HEK293 (cell line): ENCODE data around the gene CRK.
"Not testable (repeated sequence)": the region's sequence is repeated elsewhere in the genome, so short reads cannot be mapped to it uniquely, and the experiment has no call there.

Experiments used
- CTCF ChIA-PET: fragments of 350-600 bp; formaldehyde crosslinking; extraction: SDS; loops from one replicate; lab custom pipeline; 2021; ENCODE audit warnings: antibody characterized with exemption; lab: Yijun Ruan, JAX
- POLR2A ChIA-PET: fragments of 300-600 bp; formaldehyde crosslinking; extraction: SDS; loops from one replicate; lab custom pipeline; 2020; ENCODE audit warnings: antibody characterized with exemption, inconsistent platforms; lab: Yijun Ruan, JAX
- H3K27ac ChIP-seq: fragments of 200-500 bp; sonication (Bioruptor generic); 2 replicates; pipeline ENCODE4 v1.5.1; 2014; ENCODE audit warnings: low read depth, low read length, control low read depth, inconsistent platforms; ENCODE audit errors: extremely low read depth
- H3K36me3 ChIP-seq, 2 experiments: fragments of 200-500 bp in 1 of 2; sonication (Bioruptor generic) in 1 of 2; 1 replicate in 1 of 2; 2 replicates in 1 of 2; pipeline ENCODE4 v1.5.1; 2014 to 2017; ENCODE audit warnings: inconsistent platforms in 2 of 2, low read length in 2 of 2; ENCODE audit not compliant: control insufficient read depth in 2 of 2, insufficient read depth in 1 of 2
- H3K4me1 ChIP-seq: fragments of 200-500 bp; sonication (Bioruptor generic); 2 replicates; pipeline ENCODE4 v1.5.1; 2014; ENCODE audit warnings: mild to moderate bottlenecking, low read length, inconsistent platforms; ENCODE audit not compliant: control insufficient read depth, insufficient read depth
- H3K4me3 ChIP-seq: 2 replicates; pipeline ENCODE4 v1.5.1; 2011; ENCODE audit warnings: low read depth, mild to moderate bottlenecking, control low read depth, low read length, moderate library complexity
- H3K9me3 ChIP-seq: fragments of 200-500 bp; sonication (Bioruptor generic); 2 replicates; pipeline ENCODE4 v1.5.1; 2014; ENCODE audit warnings: low read depth, low read length, inconsistent platforms; ENCODE audit not compliant: control insufficient read depth, insufficient read depth
- GFI1B ChIP-seq: fragments of 450-650 bp; formaldehyde crosslinking; IDR thresholded peaks from 2 replicates; pipeline ENCODE4 v1.5.1; 2016; ENCODE audit warnings: missing biosample characterization, missing genetic modification characterization
- HOXA7 ChIP-seq: sonication (generic); formaldehyde crosslinking; IDR thresholded peaks from 2 replicates; pipeline ENCODE4 v1.8.1; 2022; ENCODE audit warnings: missing genetic modification reagents, borderline replicate concordance
- ZNF24 ChIP-seq: fragments of 450-650 bp; formaldehyde crosslinking; IDR thresholded peaks from 2 replicates; pipeline ENCODE4 v1.5.1; 2016; ENCODE audit warnings: missing biosample characterization, missing genetic modification characterization
- ZNF341 ChIP-seq: fragments of 450-650 bp; formaldehyde crosslinking; IDR thresholded peaks from 2 replicates; pipeline ENCODE4; 2016; ENCODE audit warnings: low read depth, missing biosample characterization, missing genetic modification characterization
- ZNF391 ChIP-seq: fragments of 450-650 bp; formaldehyde crosslinking; IDR thresholded peaks from 2 replicates; pipeline ENCODE4 v1.5.1; 2016; ENCODE audit warnings: low read depth, missing biosample characterization, missing genetic modification characterization, borderline replicate concordance
- ZNF394 ChIP-seq: fragments of 450-650 bp; formaldehyde crosslinking; IDR thresholded peaks from 2 replicates; pipeline ENCODE4 v1.5.1; 2016; ENCODE audit warnings: missing biosample characterization, missing genetic modification characterization, mild to moderate bottlenecking, moderate library complexity, borderline replicate concordance
- ZNF600 ChIP-seq: fragments of 450-650 bp; formaldehyde crosslinking; IDR thresholded peaks from 2 replicates; pipeline ENCODE4 v1.5.1; 2016; ENCODE audit warnings: missing biosample characterization, missing genetic modification characterization
- TF ChIP-seq, protein P1 (sequence below): fragments of 450-650 bp; formaldehyde crosslinking; IDR thresholded peaks from 2 replicates; pipeline ENCODE4 v1.5.1; 2017; ENCODE audit warnings: missing biosample characterization, mild to moderate bottlenecking, missing genetic modification characterization, moderate library complexity

The CRK gene

DNA sequence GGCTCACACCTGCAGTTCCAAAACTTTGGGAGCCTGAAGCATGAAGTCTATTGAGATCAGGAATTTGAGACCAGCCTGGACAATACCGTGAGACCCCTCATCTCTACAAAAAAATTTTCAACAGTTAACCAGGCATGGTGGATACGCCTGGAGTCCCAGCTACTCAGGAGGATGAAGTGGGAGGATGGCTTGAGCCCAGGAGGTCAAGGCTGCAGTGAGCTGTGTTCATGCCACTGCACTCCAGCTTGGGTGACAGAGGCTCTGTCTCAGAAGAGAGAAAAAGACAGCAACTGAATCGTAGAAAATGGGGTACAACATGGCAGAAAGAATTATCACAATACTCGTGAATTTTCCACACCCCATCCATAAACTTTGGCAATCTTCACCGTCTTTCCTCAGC, 3.2 kb downstream of the CRK start:
- Histone ChIP-seq H3K36me3 (peaks cover 17 to 27% of the 10 kb centered on the region in 2 experiments), H3K4me1 (peaks cover 7% of the 10 kb centered on the region), H3K27ac (no peak overlapping the region), H3K4me3 (no peak overlapping the region), H3K9me3 (no peaks in the 10 kb centered on the region)
- POLR2A ChIA-PET = interaction anchor here (1.4 kb wide), 1 partner anchor 32 kb away, joined by 4 read pairs; no protein-coding TSS in a partner anchor
- CTCF ChIA-PET = interaction anchor here (0.6 to 5.5 kb wide), 3 partner anchors 16 to 87 kb away, joined by 3 to 23 read pairs (median 4); no protein-coding TSS in a partner anchor
- no peak for TF ChIP-seq ZNF391

- H3K27ac ChIP-seq, H3K9me3 ChIP-seq, H3K4me3 ChIP-seq, H3K4me1 ChIP-seq: not testable (repeated sequence)
- CTCF ChIA-PET = interaction anchor here (1.2 kb wide), 1 partner anchor 85 kb away, joined by 3 read pairs; no protein-coding TSS in a partner anchor
- POLR2A ChIA-PET = interaction anchor here (1.0 kb wide), 1 partner anchor 13 kb away, joined by 3 read pairs; no protein-coding TSS in a partner anchor
- H3K36me3 ChIP-seq = peaks cover 17 to 33% of the 10 kb centered on the region in 2 experiments
Observed at GRCh38 chr17:1450261-1450660, 5.8 kb downstream of the CRK start.

DNA sequence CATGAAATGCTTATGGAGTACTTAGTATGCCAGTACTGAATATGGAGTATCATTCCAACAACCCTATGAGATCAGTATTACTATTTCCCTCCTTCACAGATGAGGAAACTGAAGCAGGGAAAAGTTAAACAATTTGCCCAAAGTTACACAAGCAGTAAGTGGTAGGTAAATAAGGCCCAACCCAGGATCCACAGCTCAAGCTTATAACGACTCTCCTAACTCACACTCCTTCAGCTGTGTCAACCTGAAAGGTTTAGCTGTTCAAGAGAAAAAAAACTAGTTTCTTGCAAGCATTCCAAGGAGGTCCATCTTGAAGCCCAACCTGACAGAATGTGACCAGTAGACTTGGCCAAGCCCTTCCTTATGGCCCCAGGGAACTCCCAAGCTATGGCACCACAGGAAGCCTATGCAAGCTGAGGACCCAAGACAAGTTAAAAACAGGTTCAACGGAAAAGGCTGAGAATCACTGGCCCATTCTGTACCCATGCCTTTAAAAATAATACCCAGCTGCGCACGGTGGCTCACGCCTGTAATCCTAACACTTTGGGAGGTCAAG, 6.5 kb downstream of the CRK start:
- Histone ChIP-seq H3K36me3 (peaks cover 17 to 31% of the 10 kb centered on the region in 2 experiments), H3K4me1 (peaks cover 6% of the 10 kb centered on the region), H3K27ac (no peak overlapping the region), H3K9me3 (no peaks in the 10 kb centered on the region)
- POLR2A ChIA-PET = interaction anchor here (1.0 kb wide), 1 partner anchor 12 kb away, joined by 3 read pairs; no protein-coding TSS in a partner anchor
- CTCF ChIA-PET = interaction anchor here (0.6 to 1.2 kb wide), 2 partner anchors 9 to 84 kb away, joined by 3 read pairs; no protein-coding TSS in a partner anchor
- TF ChIP-seq, protein P1, sequence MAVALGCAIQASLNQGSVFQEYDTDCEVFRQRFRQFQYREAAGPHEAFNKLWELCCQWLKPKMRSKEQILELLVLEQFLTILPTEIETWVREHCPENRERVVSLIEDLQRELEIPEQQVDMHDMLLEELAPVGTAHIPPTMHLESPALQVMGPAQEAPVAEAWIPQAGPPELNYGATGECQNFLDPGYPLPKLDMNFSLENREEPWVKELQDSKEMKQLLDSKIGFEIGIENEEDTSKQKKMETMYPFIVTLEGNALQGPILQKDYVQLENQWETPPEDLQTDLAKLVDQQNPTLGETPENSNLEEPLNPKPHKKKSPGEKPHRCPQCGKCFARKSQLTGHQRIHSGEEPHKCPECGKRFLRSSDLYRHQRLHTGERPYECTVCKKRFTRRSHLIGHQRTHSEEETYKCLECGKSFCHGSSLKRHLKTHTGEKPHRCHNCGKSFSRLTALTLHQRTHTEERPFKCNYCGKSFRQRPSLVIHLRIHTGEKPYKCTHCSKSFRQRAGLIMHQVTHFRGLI (tag by site-specific recombination) = peak; percentile 70; the same call in 1 of the 2 replicates
- TF ChIP-seq ZNF341 = no peak
- TF ChIP-seq, all 188 proteins: peak for 1
- H3K4me3 ChIP-seq = no peak overlapping the region

DNA sequence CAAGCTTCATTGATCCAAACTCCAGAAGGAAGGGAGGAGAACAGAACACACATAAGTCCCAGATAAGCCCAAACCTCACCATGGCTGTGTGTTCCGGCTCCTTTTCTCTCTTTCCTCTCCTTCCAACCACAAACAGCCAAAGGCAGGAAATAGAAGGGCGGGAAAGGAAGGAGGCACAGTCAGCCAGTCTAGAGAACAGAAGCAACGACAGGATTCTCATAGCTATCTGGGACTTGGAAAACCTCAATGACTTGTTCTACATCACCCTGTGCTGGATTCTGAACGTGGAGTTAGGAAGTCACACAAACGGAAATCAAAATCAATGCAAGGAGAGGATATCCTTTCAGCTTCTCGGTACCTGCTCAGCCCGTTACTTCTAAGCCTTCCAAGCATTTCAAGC, 9.0 kb downstream of the CRK start:
- no peaks in the 10 kb centered on the region for H3K4me1 ChIP-seq
- ChIA-PET CTCF (interaction anchor here (1.0 kb wide), 1 partner anchor 82 kb away, joined by 5 read pairs; no protein-coding TSS in a partner anchor), POLR2A (interaction anchor here (1.4 kb wide), 1 partner anchor 47 kb away, joined by 6 read pairs; the partner anchor contains the start of gene YWHAE)

GRCh38 chr17:1446201-1446600, 9.8 kb downstream of the CRK start:
- CTCF ChIA-PET = no interaction called here
- Histone ChIP-seq H3K27ac (0 out of 2 replicates have a peak overlapping the region, but pooled peaks have one; percentile 16), H3K36me3 (peaks cover 5 to 20% of the 10 kb centered on the region in 2 experiments; a peak in 2 of 3 replicates), H3K4me1 (no peaks in the 10 kb centered on the region), H3K4me3 (no peak overlapping the region), H3K9me3 (no peaks in the 10 kb centered on the region)
- TF ChIP-seq ZNF24 (tag by site-specific recombination) = no peak
- no peak for TF ChIP-seq HOXA7 (CRISPR knock-in tag)
- no peak for TF ChIP-seq ZNF394 (tag by site-specific recombination)
- POLR2A ChIA-PET = no interaction called here

More for the DNA sequence above, 9.0 kb downstream of the CRK start:
- Histone ChIP-seq H3K4me3 (no peak overlapping the region), H3K27ac (0 out of 2 replicates have a peak overlapping the region, but pooled peaks have one; percentile 17), H3K9me3 (no peaks in the 10 kb centered on the region), H3K36me3 (peaks cover 8 to 20% of the 10 kb centered on the region in 2 experiments)
- no peak for TF ChIP-seq GFI1B (tag by site-specific recombination)
- peak; percentile 29; the same call in 1 of the 2 replicates for TF ChIP-seq ZNF600 (tag by site-specific recombination)

GRCh38 chr17:1445695-1446094, 10.3 kb downstream of the CRK start:
- H3K9me3 ChIP-seq, H3K27ac ChIP-seq, H3K4me1 ChIP-seq, POLR2A ChIA-PET, H3K4me3 ChIP-seq, CTCF ChIA-PET: not testable (repeated sequence)
- peaks cover 8 to 20% of the 10 kb centered on the region in 2 experiments; a peak in 2 of 3 replicates for H3K36me3 ChIP-seq

DNA sequence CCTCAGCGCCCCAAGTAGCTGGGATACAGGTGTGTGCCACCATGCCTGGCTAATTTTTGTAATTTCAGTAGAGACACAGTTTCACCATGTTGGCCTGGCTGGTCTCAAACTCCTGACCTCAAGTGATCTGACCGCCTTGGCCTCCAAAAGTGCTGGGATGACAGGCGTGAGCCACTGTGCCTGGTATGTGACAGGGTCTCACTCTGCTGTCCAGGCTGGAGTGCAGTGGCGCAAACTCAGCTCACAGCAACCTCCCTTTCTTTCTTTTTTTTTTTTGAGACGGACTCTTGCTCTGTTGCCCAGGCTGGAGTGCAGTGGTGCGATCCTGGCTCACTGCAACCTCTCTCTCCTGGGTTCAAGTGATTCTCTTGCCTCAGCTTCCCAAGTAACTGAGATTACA, 13.3 kb downstream of the CRK start:
- H3K36me3 ChIP-seq, H3K4me1 ChIP-seq, H3K9me3 ChIP-seq, CTCF ChIA-PET, H3K27ac ChIP-seq, H3K4me3 ChIP-seq: not testable (repeated sequence)
- POLR2A ChIA-PET = interaction anchor here (2.4 kb wide), 1 partner anchor 11 kb away, joined by 9 read pairs; no protein-coding TSS in a partner anchor
